Peyer's patch (tissue), 4 donors: ENCODE results near the gene FKBP15. TPM values are rescaled to one million over a fixed set of nuclear protein-coding genes. Genes with fewer than 3 reads are reported as not detected.

Experiments
- DNase-seq, 3 donors: peaks; one replicate each; pipeline ENCODE4 v3.0.0-alpha.2; 2017 to 2019
- H3K27ac ChIP-seq, 4 donors: fragments of 200-600 bp; sonication (generic); one replicate each; pipeline ENCODE4 v1.5.1; 2016 to 2019
- H3K27me3 ChIP-seq, 2 donors: fragments of 200-600 bp; sonication (generic); one replicate each; pipeline ENCODE4 v1.5.1; 2019
- H3K36me3 ChIP-seq, 3 donors: fragments of 200-600 bp; sonication (generic); one replicate each; pipeline ENCODE4 v1.5.1; 2016 to 2019
- H3K4me1 ChIP-seq, 4 donors: fragments of 200-600 bp; sonication (generic); one replicate each; pipeline ENCODE4 v1.5.1; 2016 to 2019
- H3K4me3 ChIP-seq, 4 donors: fragments of 200-600 bp; sonication (generic); 1 replicate in 3 of 4; 2 replicates in 1 of 4; pipeline ENCODE4 v1.5.1; 2016 to 2019; ENCODE audit warnings: mild to moderate bottlenecking in 1 of 4
- H3K9me3 ChIP-seq, 4 donors: fragments of 200-600 bp; sonication (generic); one replicate each; pipeline ENCODE4 v1.5.1; 2016 to 2019; ENCODE audit warnings: mild to moderate bottlenecking in 1 of 4
- POLR2A ChIP-seq, 2 donors: fragments of 450-650 bp; IDR thresholded peaks; one replicate each; pipeline ENCODE4 v1.5.1; 2017; ENCODE audit warnings: antibody characterized with exemption in 2 of 2, mild to moderate bottlenecking in 2 of 2, moderate library complexity in 2 of 2
- total RNA-seq, 4 donors: library from RNA; depleted of rRNA; stranded (reverse); fragments of >200 nt; gene quantifications; one replicate each; pipeline ENCODE4 v1.1.0, GENCODE V29; 2016
- TF ChIP-seq, protein P1 (sequence below), 6 experiments: fragments of 450-650 bp in 4 of 6; fragments of 200-600 bp in 2 of 6; sonication (generic) in 1 of 6; IDR thresholded peaks; one replicate each; pipeline ENCODE4 v1.5.1; 2017 to 2019; ENCODE audit warnings: antibody characterized with exemption in 6 of 6, mild to moderate bottlenecking in 3 of 6, moderate library complexity in 1 of 6

FKBP15 gene
- total RNA-seq, 4 donors from 2014 or later, result 25.9 to 44.6 (median 32.5) TPM

DNA sequence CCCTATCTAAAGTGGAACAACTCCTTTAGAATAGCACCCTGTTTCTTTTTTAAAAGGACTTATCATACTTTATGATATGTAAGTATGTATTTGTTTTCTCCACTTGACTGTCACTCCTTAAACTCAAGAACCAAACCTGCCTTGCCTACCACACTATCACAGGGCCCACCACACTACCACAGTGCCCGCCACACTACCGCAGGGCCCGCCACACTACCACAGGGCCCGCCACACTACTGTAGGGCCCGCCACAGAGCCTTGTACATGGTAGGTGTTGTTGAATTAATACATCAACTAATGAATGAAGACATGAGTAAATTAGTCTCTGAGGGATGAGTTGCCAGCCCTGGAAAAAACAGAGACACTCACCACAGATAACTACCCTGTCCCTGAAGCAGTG, 52.3 kb downstream of the FKBP15 start:
- H3K36me3 ChIP-seq, result peaks cover 0 to 99% (median 0%) of the 10 kb centered on the region in 3 donors

DNA sequence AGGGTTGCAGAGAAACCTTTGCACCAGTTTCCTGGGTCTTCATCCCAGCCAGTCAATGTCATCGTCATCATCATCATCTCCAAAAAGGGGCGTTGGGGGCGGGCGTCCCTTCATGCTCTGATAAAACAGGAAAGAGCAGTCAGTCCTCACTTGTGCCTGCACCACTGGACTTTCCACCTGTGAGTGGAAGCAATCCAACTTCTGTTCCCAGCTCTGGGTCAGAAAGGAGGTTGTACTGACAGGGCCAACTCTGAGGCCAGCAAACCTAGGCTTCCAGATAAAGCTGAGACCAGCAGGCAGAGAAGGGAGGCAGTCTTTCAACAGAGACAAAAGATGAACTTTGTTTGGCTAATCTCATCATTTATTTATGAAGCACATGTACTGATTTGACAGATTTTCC, 55.0 kb downstream of the FKBP15 start:
- DNase-seq, result no peak
- TF ChIP-seq, protein P1, sequence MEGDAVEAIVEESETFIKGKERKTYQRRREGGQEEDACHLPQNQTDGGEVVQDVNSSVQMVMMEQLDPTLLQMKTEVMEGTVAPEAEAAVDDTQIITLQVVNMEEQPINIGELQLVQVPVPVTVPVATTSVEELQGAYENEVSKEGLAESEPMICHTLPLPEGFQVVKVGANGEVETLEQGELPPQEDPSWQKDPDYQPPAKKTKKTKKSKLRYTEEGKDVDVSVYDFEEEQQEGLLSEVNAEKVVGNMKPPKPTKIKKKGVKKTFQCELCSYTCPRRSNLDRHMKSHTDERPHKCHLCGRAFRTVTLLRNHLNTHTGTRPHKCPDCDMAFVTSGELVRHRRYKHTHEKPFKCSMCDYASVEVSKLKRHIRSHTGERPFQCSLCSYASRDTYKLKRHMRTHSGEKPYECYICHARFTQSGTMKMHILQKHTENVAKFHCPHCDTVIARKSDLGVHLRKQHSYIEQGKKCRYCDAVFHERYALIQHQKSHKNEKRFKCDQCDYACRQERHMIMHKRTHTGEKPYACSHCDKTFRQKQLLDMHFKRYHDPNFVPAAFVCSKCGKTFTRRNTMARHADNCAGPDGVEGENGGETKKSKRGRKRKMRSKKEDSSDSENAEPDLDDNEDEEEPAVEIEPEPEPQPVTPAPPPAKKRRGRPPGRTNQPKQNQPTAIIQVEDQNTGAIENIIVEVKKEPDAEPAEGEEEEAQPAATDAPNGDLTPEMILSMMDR (IDR thresholded peaks at IDR 0.05), result no peak
- TF ChIP-seq POLR2A (IDR thresholded peaks at IDR 0.05), result no peak
- no peaks in the 10 kb centered on the region for H3K27me3 ChIP-seq
- H3K4me1 ChIP-seq, result no peaks in the 10 kb centered on the region
- H3K4me3 ChIP-seq, result no peak overlapping the region
- H3K27ac ChIP-seq, result no peak overlapping the region
- H3K9me3 ChIP-seq, result no peaks in the 10 kb centered on the region
- H3K36me3 ChIP-seq, result peaks cover 0 to 96% (median 0%) of the 10 kb centered on the region in 3 donors

More for the DNA sequence above, 52.3 kb downstream of the FKBP15 start:
- Histone ChIP-seq H3K9me3 (no peaks in the 10 kb centered on the region), H3K4me1 (no peaks in the 10 kb centered on the region), H3K4me3 (no peak overlapping the region), H3K27ac (no peak overlapping the region), H3K27me3 (no peaks in the 10 kb centered on the region)
- TF ChIP-seq, protein P1 (IDR thresholded peaks at IDR 0.05), result no peak
- TF ChIP-seq POLR2A (IDR thresholded peaks at IDR 0.05), result no peak
- DNase-seq, result no peak

DNA sequence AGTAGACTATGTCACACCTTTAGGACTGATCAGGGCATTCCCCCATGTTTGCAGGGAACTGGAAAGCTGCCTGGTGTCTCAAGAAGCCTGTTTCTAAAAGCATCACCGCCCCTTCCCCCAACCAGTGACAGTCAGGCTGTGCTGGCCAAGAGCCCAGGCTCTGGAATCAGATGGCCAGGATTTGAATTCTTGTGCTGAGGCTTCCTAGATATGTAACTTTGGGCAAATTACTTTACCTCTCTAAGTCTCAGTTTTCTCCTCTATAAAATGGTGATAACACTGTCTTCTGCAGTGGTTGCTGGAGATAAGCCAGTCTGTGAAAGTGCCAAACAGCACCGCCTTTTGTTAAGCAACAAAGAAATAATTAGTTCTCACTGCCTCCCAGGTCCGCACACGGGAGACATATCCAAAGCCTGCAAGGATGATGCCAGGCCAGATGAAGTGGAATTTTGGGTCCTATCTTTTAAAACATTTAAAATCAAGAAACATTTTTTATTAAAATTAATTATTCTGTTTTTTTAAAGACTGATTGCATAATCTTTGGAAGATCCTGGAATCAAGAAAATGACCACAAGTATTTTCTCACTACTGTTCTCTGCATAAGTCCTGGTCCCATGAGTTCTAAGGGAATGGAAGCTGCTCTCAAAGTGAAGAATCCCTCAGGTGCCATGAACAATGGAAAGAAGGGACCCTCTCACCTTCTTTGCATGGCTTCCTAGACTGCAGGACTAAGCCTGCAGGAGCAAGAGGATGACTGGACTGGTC, 56.4 kb downstream of the FKBP15 start:
- no peak overlapping the region for H3K4me3 ChIP-seq
- peaks cover 0 to 93% (median 0%) of the 10 kb centered on the region in 3 donors for H3K36me3 ChIP-seq
- H3K27me3 ChIP-seq, result no peaks in the 10 kb centered on the region
- H3K4me1 ChIP-seq, result no peaks in the 10 kb centered on the region
- no peak overlapping the region for H3K27ac ChIP-seq
- TF ChIP-seq POLR2A (IDR thresholded peaks at IDR 0.05), result no peak
- TF ChIP-seq, protein P1 (IDR thresholded peaks at IDR 0.05), result no peak
- no peaks in the 10 kb centered on the region for H3K9me3 ChIP-seq
- no peak for DNase-seq

DNA sequence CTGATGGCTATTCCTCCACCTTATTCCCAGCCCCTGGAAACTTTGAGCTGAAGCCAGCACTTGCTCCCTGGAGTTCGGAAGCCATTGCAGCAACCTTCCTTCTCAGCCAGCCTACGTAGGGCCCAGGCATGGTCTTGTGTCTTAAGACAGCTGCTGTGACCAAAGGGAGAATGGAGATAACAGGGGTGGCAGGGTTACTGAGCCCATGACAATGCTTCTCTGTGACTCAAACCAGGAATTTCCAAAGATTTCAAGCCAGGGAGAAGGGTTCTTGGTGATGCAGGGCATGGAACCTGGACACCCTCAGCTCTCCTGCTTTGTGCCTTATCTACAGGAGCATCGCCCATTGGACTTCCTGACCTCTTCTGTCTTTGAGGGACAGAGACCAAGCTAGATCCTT, 58.1 kb downstream of the FKBP15 start:
- TF ChIP-seq, protein P1 (IDR thresholded peaks at IDR 0.05), result no peak
- TF ChIP-seq POLR2A (IDR thresholded peaks at IDR 0.05), result no peak
- H3K27ac ChIP-seq, result no peak overlapping the region
- no peaks in the 10 kb centered on the region for H3K27me3 ChIP-seq
- no peak for DNase-seq
- peaks cover 0 to 93% (median 0%) of the 10 kb centered on the region in 3 donors for H3K36me3 ChIP-seq
- H3K4me1 ChIP-seq, result no peaks in the 10 kb centered on the region
- H3K9me3 ChIP-seq, result no peaks in the 10 kb centered on the region
- H3K4me3 ChIP-seq, result no peak overlapping the region

DNA sequence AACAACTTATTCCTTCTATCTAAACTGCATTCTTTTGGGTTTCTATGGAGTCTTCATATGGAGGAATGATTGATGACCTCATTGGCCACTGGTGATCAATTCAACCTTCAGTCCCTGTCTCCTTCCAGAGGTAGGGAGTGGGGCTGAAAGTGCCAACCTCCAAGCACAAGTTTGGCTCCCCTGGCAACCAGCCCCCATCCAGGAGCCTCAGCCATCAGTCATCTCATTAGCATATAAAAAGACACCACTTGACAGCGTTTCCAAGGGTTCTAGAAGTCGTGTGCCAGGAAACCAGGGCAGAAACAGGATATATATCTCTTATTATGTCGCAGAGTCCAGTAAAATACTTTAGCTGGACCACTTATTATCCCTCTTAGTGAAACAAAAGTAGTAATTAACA, 60.5 kb downstream of the FKBP15 start:
- Histone ChIP-seq H3K27me3 (no peaks in the 10 kb centered on the region), H3K4me1 (peaks cover 0 to under 1% (median 0%) of the 10 kb centered on the region in 4 donors), H3K27ac (no peak overlapping the region), H3K9me3 (no peaks in the 10 kb centered on the region), H3K36me3 (peaks cover 0 to 75% (median 0%) of the 10 kb centered on the region in 3 donors), H3K4me3 (no peak overlapping the region)
- TF ChIP-seq, protein P1 (IDR thresholded peaks at IDR 0.05), result no peak
- no peak for TF ChIP-seq POLR2A (IDR thresholded peaks at IDR 0.05)
- no peak for DNase-seq
